ENCODE data around the gene CAB39L.

CAB39L gene

GRCh38 chr13:49287995-49288394 lies 155.9 kb downstream of the CAB39L start:
- H3K4me3 ChIP-seq (ENCODE audit: control insufficient read depth, low read depth, low read length): no peak overlapping the region
- no peak for TF ChIP-seq CTCF (IDR thresholded peaks at IDR 0.05; ENCODE audit: control insufficient read depth, insufficient read depth, low read depth, low read length, missing control alignments)
- no peak for DNase-seq (ENCODE audit: low read depth)

- no peak for DNase-seq (ENCODE audit: low read depth)
- no peak overlapping the region for H3K4me3 ChIP-seq (ENCODE audit: control insufficient read depth, low read depth, low read length)
- TF ChIP-seq CTCF (IDR thresholded peaks at IDR 0.05; ENCODE audit: control insufficient read depth, insufficient read depth, low read depth, low read length, missing control alignments): no peak
These were observed 164.0 kb downstream of the CAB39L start for GRCh38 chr13:49279885-49280284.

- TF ChIP-seq CTCF (IDR thresholded peaks at IDR 0.05; ENCODE audit: control insufficient read depth, insufficient read depth, low read depth, low read length, missing control alignments): no peak
- H3K4me3 ChIP-seq (ENCODE audit: control insufficient read depth, low read depth, low read length): no peak overlapping the region
- DNase-seq (ENCODE audit: low read depth): no peak
These were observed 164.8 kb downstream of the CAB39L start for GRCh38 chr13:49279112-49279511.

DNA sequence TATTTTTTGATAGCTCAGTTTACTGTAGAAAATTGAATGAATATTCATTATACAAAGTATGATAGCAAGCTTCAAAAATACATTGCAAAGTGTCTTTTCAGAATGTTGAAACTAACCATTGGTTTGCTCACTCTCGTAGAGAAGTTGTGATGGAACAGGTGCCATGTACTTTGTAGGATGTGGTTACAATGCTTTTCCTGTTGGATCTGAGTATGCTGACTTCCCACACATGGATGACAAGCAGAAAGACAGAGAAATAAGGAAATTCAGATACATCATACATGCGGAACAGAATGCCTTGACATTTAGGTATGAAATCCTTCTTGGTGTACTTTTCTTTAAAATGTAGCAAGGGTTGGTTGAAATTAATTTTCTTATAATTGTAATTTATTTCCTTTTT lies 165.7 kb downstream of the CAB39L start:
- H3K4me3 ChIP-seq (ENCODE audit: control insufficient read depth, low read depth, low read length): no peak overlapping the region
- no peak for TF ChIP-seq CTCF (IDR thresholded peaks at IDR 0.05; ENCODE audit: control insufficient read depth, insufficient read depth, low read depth, low read length, missing control alignments)
- DNase-seq (ENCODE audit: low read depth): no peak

DNA sequence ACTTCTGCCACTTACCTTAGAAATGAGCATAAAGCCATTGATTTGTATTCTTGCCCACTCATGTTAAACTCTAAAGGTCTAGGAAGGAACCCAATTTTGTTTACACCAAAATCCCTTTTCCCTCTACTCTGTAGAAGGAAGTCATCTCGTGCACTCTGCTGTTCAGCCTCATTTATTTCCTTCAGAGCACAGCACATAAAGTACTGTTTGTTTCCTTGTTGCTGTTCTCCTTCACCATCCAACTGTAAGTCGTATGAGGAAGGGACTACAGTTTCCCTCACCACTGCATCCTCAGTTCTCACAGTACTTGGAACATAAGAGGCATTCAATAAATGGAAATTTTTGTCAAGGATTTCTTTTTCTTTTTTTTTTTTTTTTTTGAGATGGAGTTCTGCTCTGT lies 171.6 kb downstream of the CAB39L start:
- DNase-seq (ENCODE audit: low read depth): no peak
- H3K4me3 ChIP-seq (ENCODE audit: control insufficient read depth, low read depth, low read length): no peak overlapping the region
- no peak for TF ChIP-seq CTCF (IDR thresholded peaks at IDR 0.05; ENCODE audit: control insufficient read depth, insufficient read depth, low read depth, low read length, missing control alignments)

- DNase-seq (ENCODE audit: low read depth): no peak
- no peak for TF ChIP-seq CTCF (IDR thresholded peaks at IDR 0.05; ENCODE audit: control insufficient read depth, insufficient read depth, low read depth, low read length, missing control alignments)
- H3K4me3 ChIP-seq (ENCODE audit: control insufficient read depth, low read depth, low read length): no peak overlapping the region
These were observed 172.6 kb downstream of the CAB39L start for GRCh38 chr13:49271264-49271663.

DNA sequence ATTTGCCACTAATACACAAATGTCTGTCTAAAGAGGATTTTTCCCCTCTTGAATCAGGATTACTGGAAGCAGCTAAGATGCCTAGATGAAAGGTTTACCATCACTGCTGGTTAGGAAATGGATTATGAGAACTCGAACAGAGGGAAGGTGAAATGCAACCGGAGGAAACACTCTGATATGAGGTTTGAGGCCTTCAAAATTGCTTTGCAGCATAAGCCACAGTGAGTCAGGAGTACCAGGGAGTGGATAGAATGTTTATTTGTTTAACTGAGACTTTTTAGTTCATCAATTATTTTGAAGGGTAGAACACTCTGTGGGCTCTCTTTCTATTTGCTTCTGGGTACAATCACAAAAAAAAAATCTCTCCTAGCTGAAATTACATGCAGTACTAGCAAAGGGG lies 178.0 kb downstream of the CAB39L start:
- DNase-seq (ENCODE audit: low read depth): no peak
- H3K4me3 ChIP-seq (ENCODE audit: control insufficient read depth, low read depth, low read length): no peak overlapping the region
- no peak for TF ChIP-seq CTCF (IDR thresholded peaks at IDR 0.05; ENCODE audit: control insufficient read depth, insufficient read depth, low read depth, low read length, missing control alignments)

Data from AG09309 (cell line).